A204.1 (cell line): ENCODE results near the gene MLC1.

Source experiments
- FAIRE-seq: peaks from 2 replicates; lab custom pipeline; 2012; peaks lifted over from hg19 to GRCh38; lab: Jason Lieb, UNC

The MLC1 gene

DNA sequence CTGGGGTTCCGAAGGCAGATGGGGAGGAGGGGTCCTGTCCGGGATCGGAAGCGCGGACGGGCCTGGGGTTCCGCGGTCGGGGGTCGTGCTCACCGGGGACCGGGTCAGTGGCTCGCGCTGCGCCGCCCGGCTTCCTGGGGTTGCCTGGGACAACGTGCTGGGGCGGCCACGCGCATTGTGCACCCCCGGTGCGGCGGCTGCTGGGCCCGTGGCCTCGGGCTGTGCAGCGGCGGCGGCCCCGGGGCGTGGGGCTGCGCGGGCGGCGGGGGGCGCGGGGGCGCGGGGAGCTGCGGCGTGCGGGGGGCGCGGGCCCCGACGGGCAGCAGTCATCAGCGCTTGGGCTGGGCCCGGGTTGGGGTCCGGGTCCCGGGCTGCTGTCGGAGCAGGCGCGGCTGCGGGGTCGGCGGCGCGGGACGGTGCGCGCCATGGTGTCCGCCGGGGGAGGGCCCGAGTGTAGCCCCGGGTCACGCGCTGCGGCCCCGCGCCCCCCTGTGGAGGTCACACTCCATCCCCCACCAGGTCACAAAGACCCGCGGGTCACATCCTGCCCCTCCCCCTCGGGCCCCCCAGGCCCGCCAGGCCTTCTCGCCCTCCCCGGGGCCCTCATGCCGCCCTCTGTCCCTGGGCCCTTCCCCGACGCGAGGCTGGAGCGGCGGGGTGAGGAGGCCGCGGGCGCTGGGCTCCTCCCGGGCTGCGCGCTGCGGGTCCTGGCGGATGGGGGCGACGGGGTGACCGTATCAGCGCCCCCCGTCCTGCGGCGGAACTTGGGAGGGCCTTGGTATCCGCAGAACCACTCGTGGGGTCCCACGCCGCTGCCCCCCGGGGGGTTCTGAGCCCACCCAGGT is 26.9 kb downstream of the MLC1 start, which contains the start of gene TTLL8:
TSS of gene TTLL8 (minus strand) at position 238 of the 845 bp plus-strand sequence.
- no peak for FAIRE-seq

- FAIRE-seq: no peak
Observed at GRCh38 chr22:50057278-50058060, 27.8 kb downstream of the MLC1 start.

GRCh38 chr22:50056214-50056972 is 28.8 kb downstream of the MLC1 start:
- no peak for FAIRE-seq

DNA sequence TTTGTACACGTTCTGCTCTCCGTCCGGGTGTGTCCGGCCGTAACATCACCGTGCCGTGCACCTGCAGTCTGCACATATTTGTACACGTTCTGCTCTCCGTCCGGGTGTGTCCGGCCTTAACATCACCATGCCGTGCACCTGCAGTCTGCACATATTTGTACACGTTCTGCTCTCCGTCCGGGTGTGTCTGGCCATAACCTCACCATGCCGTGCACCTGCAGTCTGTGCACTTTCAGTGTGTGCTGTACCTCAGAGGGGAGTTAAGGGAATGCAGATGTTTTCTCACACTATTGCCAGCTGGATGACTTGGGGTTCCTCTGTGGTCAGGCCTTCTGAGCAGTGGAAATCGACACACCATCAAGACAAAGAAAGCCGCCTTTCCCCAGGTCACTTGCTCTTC is 31.4 kb downstream of the MLC1 start:
- no peak for FAIRE-seq

GRCh38 chr22:50051930-50052329 is 33.3 kb downstream of the MLC1 start:
- FAIRE-seq: no peak

GRCh38 chr22:50049299-50050195 is 35.7 kb downstream of the MLC1 start:
- FAIRE-seq: no peak

- FAIRE-seq: no peak
Observed at GRCh38 chr22:50048836-50049235, 36.4 kb downstream of the MLC1 start.

GRCh38 chr22:50048061-50048765 is 37.0 kb downstream of the MLC1 start:
- FAIRE-seq: no peak

- FAIRE-seq: no peak
Observed at GRCh38 chr22:50047346-50047745, 37.9 kb downstream of the MLC1 start.

- no peak for FAIRE-seq
Observed at GRCh38 chr22:50046481-50047245, 38.6 kb downstream of the MLC1 start.

- FAIRE-seq: no peak
Observed at GRCh38 chr22:50046019-50046415, 39.2 kb downstream of the MLC1 start.

GRCh38 chr22:50045211-50046018 is 39.8 kb downstream of the MLC1 start:
- no peak for FAIRE-seq

DNA sequence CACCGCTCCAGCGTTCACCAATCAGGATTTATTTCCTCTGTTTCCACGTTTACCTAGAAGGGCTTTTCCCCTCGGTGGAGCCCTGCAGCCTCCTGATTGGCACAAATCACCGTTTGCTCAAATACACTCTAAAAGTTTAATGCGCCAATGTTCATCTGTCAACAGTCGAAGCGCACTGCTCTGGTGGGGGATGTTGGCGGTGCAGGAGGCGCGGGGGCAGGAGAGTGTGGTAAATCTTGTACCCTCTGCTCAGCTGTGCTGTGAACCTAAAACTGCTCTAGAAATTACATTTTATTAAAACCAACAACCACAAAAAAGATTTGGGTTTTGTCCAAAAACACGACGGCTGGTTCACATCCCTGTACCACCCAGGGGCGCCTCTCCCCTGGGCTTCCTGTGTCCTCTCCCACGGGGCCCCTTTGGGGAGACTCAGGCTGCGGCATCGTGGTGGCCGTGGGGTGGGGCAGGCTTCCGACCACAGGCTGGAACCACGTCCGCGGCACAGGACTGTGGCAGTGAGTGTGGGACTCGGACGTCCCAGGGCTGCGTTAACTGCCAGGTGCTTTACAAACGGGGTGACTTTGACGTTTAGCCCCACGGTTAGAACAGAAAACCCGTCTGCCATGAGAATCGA is 40.6 kb downstream of the MLC1 start:
- no peak for FAIRE-seq

DNA sequence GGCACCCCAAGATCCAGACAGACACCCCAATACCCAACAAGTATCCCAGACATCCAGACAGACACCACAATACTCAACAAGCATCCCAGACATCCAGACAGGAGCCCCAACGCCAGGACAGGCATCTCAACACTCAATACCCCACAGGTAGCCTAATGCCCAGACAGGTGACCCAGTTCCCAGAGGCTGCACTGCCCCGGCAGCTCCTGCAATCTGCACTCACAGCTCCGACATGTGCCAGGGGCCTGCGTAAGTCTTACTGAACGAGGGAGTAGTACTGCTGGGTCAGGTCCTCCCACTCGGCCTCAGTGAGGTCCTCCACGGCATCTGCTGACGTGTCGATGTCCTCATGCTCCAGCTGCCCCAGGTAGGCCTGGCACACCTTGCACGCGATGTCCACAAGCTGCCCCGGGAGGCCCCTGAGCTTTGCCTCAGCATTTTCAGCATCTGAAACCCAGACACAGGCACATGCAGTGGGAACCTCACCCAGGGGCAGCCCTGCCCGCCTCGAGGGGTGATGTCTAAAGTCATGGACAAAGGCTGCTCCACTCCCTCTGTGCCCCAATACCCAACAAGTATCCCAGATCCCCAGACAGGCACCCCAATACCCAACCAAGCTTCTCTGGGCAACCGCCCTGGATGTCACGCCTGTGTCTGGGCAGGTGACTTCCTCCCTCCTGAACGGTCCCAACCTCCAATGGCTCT is 43.7 kb downstream of the MLC1 start:
- no peak for FAIRE-seq

GRCh38 chr22:50040717-50041116 is 44.5 kb downstream of the MLC1 start:
- no peak for FAIRE-seq

- FAIRE-seq: no peak
Observed at GRCh38 chr22:50039669-50040443, 45.4 kb downstream of the MLC1 start.

- FAIRE-seq: no peak
Observed at GRCh38 chr22:50035976-50036724, 49.1 kb downstream of the MLC1 start.
